Activated CD4-positive, alpha-beta T cell treated with anti-CD3 and anti-CD28 coated beads for 1 hour (primary cell): ENCODE measurements around the gene CPZ.
"Not testable (repeated sequence)": the region's sequence is repeated elsewhere in the genome, so short reads cannot be mapped to it uniquely, and the experiment has no call there.

Experiments used
- DNase-seq: peaks from one replicate; pipeline ENCODE4 v3.0.0-alpha.2; 2020

The CPZ gene

GRCh38 chr4:8557151-8558076 is 35.2 kb upstream of the CPZ start:
- DNase-seq, result no peak

- no peak for DNase-seq
Measured at GRCh38 chr4:8558080-8558960, 34.2 kb upstream of the CPZ start.

GRCh38 chr4:8559011-8559410 is 33.6 kb upstream of the CPZ start:
- DNase-seq, result no peak

- no peak for DNase-seq
Measured at GRCh38 chr4:8559524-8560264, 32.9 kb upstream of the CPZ start.

DNA sequence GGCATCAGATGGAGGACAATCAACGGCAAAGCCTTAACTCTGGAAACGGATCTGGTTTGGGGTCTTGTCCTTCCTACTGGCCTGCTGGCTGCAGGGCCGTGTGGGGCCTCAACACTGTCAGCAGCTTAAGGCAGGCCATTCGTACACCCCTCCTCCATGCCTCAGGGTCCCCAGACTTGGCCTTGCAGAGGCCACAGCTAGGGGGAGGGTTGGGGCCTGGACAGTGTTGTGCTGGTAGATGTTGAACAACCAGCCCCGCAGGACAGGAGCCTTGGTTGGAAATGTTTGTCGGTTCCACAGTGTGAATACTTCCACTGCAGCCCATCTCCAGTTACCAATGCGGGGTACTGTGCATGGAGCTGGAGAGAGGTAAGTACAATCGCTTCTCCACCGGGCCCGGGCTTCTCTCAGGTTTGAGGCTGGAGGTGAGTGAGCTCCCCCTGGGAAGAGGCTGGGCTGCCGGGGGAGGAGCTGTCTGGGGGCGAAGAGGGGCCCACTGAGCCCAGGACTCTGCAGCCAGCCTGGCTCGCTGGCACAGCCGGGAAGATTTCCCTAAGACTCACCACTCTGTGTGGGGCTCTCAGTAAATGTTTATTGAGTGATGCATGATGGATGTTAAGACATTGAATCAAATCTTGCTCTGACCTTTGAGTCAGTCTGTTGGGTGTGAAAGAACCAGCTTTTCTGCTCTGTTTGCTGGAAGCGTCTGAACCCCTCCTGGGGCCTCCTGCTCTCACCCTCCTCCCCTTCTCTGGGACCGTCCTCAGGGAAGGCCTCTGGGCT is 32.1 kb upstream of the CPZ start:
- no peak for DNase-seq

DNA sequence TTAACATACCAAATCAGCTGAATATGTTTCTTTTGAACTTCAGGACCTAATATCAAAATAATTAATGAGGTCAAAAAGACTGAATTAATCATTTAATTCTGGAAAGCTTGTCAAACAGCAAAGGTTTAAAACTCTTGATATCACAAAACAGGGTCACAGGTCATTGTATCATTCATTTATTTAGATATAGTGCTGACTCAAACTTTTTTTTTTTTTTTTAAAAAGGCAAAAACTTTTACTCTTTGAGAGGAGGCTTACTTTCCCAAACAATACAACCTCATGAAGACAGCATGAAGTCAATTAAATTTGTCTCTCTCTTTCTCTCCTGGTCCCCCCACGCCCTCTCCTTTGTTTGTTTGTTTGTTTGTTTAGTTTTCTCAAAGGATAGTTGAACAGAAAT is 28.0 kb upstream of the CPZ start:
- DNase-seq, result no peak

GRCh38 chr4:8568068-8568668 is 24.4 kb upstream of the CPZ start:
- no peak for DNase-seq

DNA sequence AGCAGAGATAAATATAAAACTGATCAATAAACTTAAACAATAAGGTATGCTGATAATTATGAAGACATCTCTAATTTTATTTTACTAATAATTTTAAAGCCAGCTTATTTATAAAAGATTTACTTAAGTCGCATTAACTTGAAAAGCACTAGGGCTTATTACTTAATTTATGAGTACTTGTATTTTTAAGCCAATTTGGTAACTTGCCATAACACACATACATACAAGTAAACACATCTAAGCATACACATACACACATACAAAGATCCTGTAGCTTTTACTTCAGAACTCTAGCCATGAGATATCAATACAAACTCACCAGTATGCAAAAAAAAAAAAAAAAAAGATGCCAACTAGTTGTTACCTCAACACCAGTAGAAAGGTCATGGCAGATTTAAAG is 22.4 kb upstream of the CPZ start:
- DNase-seq, result no peak

- no peak for DNase-seq
Measured at GRCh38 chr4:8571702-8572685, 20.6 kb upstream of the CPZ start.

- DNase-seq, result no peak
Measured at GRCh38 chr4:8573266-8573665, 19.3 kb upstream of the CPZ start.

- no peak for DNase-seq
Measured at GRCh38 chr4:8574796-8575370, 17.7 kb upstream of the CPZ start.

DNA sequence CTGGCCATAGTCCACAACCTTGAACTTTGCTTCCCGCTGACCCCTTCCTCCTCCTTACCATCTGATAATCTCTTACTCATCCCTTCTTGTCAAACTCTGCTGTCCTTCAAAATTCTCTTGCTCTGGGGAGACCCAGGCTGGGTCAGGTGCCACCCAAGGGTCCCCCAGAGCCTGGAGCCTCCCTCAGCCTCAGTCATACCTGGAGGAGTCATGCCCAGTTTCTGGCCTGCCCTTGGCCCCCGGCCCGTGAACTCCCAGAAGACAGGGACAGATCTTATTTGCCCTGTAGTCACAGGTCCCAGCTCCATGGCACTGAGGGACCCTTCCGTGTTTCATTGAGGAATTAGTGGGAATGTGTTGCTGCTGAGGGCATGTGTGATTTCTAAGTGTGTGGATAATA is 17.1 kb upstream of the CPZ start:
- DNase-seq, result no peak

GRCh38 chr4:8576591-8576990 is 16.0 kb upstream of the CPZ start:
- not testable (repeated sequence) for DNase-seq

DNA sequence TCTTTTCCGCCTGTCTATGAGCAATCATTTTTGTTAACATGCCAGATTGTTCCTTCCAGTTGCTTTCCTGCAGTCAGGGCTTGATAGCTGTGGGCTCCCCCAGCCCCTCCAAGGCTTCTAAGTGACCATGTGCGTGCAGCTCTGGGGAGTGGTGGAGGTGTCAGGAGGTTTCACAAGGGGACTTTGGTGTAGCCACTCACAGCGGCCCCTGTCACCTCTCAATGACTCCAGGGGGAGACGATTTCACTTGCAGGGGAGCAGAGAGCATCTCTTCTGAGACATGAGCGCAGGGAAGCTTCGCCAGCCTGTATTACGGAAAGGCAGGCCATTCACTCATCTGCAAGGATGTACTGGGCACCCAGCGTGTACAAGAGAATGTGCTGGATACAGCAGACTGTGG is 15.5 kb upstream of the CPZ start:
- no peak for DNase-seq

GRCh38 chr4:8577972-8578371 is 14.6 kb upstream of the CPZ start:
- no peak for DNase-seq

- DNase-seq, result no peak
Measured at GRCh38 chr4:8578717-8579116, 13.8 kb upstream of the CPZ start.

DNA sequence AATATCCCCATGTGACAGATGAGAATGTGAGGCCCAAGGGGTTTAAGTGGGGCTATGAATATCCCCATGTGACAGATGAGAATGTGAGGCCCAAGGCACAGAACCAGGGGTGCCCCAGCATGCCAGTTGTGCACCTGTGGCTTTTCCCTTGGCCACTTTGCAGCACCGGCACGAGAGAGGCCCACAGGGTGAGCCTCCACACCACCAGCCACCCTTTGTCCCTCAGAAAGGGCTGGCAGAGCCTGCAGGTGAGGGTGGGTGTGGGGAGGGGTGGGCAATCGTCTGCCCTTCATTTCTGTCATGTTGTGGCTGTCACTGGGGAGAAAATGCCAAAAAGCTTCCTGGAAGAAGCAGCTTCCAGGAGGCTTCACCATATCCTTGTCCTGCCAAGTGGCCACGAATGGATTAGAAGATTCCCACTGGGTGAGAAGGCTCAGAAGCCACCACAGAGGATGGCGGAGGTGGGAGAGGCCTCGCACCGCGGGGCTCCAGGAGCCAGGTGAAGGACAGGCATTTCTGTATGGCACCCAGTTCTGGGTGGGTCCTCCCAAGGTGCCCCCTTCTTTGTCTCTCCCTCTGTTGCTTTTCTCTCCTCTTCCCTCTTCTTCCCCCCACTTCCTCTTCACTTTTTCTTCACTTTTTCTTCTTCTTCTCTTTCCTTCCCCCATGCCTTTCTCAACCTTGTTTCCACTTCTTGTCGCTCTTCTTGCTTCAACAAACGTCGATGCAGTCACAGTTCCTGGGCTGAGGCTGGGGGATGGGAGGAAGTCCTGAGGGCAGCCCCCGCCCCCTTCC is 12.8 kb upstream of the CPZ start:
- DNase-seq, result no peak

DNA sequence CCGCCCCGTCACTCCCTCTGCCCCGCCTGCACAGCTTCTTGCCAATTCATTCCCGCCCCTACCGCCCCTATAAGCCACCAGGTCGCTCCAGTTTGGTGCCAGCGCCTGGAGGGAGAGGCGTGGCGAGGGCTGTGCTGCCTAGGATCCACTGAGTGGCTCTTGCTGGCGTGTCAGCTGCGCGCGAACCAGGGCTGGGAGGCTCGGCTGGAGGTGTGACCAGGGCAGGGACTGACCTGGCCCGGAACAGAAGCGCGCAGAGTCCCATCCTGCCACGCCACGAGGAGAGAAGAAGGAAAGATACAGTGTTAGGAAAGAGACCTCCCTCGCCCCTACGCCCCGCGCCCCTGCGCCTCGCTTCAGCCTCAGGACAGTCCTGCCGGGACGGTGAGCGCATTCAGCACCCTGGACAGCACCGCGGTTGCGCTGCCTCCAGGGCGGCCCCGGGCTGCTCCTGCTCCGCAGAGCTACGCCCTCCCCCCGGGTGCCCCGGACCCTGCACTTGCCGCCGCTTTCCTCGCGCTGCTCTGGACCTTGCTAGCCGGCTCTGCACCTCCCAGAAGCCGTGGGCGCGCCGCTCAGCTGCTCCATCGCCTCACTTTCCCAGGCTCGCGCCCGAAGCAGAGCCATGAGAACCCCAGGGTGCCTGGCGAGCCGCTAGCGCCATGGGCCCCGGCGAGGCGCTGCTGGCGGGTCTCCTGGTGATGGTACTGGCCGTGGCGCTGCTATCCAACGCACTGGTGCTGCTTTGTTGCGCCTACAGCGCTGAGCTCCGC is 12.1 kb upstream of the CPZ start, which contains the start of gene GPR78:
TSS of gene GPR78 (plus strand) at position 72 of the 773 bp plus-strand sequence. CDS start at position 663, 591 bp downstream.
- DNase-seq, result no peak
